DND-41 (cell line): ENCODE measurements around the gene NDUFA8.

Source experiments
- ATAC-seq: fragments of 200-7000 bp; cut with Tn5 transposase; 3 replicates; pipeline ENCODE4 v1.9.1; 2021; ENCODE audit warnings: low read depth; ENCODE audit not compliant: insufficient read depth
- DNase-seq: peaks from one replicate; pipeline ENCODE4 v3.0.0-alpha.2; 2020
- H2AFZ ChIP-seq: 2 replicates; pipeline ENCODE4 v1.6.0; 2012; ENCODE audit warnings: low read depth, low read length
- H3K27ac ChIP-seq: 2 replicates; pipeline ENCODE4 v1.5.1; 2012; ENCODE audit warnings: low read length, inconsistent platforms
- H3K27me3 ChIP-seq: fragments of 200-600 bp; sonication (generic); 2 replicates; pipeline ENCODE4 v1.6.0; 2012; ENCODE audit warnings: low read length, mild to moderate bottlenecking, inconsistent platforms; ENCODE audit not compliant: insufficient read depth, poor library complexity
- H3K36me3 ChIP-seq: 2 replicates; pipeline ENCODE4 v1.5.1; 2012; ENCODE audit warnings: low read length, inconsistent platforms; ENCODE audit not compliant: insufficient read depth
- H3K4me1 ChIP-seq: 2 replicates; pipeline ENCODE4 v1.5.1; 2012; ENCODE audit warnings: mild to moderate bottlenecking, low read length; ENCODE audit not compliant: insufficient read depth
- H3K4me2 ChIP-seq: 2 replicates; pipeline ENCODE4 v1.6.0; 2012; ENCODE audit warnings: mild to moderate bottlenecking, moderate library complexity, low read length, inconsistent platforms; ENCODE audit not compliant: insufficient read depth
- H3K4me3 ChIP-seq, 2 experiments: fragments of 200-600 bp in 1 of 2; shearing (Covaris generic) in 1 of 2; 2 replicates each; pipeline ENCODE4 v1.5.1; 2012 to 2016; ENCODE audit warnings: inconsistent platforms in 2 of 2, low read length in 2 of 2, mild to moderate bottlenecking in 2 of 2, low read depth in 1 of 2, moderate library complexity in 1 of 2
- H3K79me2 ChIP-seq: 2 replicates; pipeline ENCODE4 v1.6.0; 2012; ENCODE audit warnings: low read length, inconsistent platforms; ENCODE audit not compliant: insufficient read depth
- H3K9ac ChIP-seq: 2 replicates; pipeline ENCODE4 v1.6.0; 2012; ENCODE audit warnings: low read depth, mild to moderate bottlenecking, inconsistent platforms, low read length, moderate library complexity
- H3K9me3 ChIP-seq: 2 replicates; pipeline ENCODE4 v1.5.1; 2012; ENCODE audit warnings: low read length, moderate library complexity, mild to moderate bottlenecking, inconsistent platforms; ENCODE audit not compliant: insufficient read depth, severe bottlenecking
- H4K20me1 ChIP-seq: 2 replicates; pipeline ENCODE4 v1.6.0; 2012; ENCODE audit warnings: low read length; ENCODE audit not compliant: insufficient read depth
- CTCF ChIP-seq: IDR thresholded peaks from 2 replicates; pipeline ENCODE4 v1.5.1; 2012; ENCODE audit warnings: borderline replicate concordance, low read length, moderate library complexity, mild to moderate bottlenecking; ENCODE audit not compliant: poor library complexity, severe bottlenecking; ENCODE audit errors: extremely low read depth
- EZH2 ChIP-seq: IDR thresholded peaks from 3 replicates; pipeline ENCODE4 v1.6.1; 2012; ENCODE audit warnings: borderline replicate concordance, low read depth, mild to moderate bottlenecking, moderate library complexity, low read length, inconsistent platforms; ENCODE audit not compliant: severe bottlenecking

The NDUFA8 gene

GRCh38 chr9:122205176-122205575, 45.6 kb upstream of the NDUFA8 start:
- 0 out of 2 replicates have a peak, but pooled peaks cover 3% of the 10 kb centered on the region for H4K20me1 ChIP-seq
- DNase-seq (no peak), ATAC-seq (no peak)
- H3K9ac ChIP-seq, result no peak overlapping the region
- H3K4me2 ChIP-seq, result no peak overlapping the region
- peaks cover 2% of the 10 kb centered on the region for H3K27me3 ChIP-seq
- H3K9me3 ChIP-seq, result no peaks in the 10 kb centered on the region
- H3K27ac ChIP-seq, result no peak overlapping the region
- TF ChIP-seq EZH2, result no peak
- no peak for TF ChIP-seq CTCF
- H3K79me2 ChIP-seq, result no peaks in the 10 kb centered on the region
- no peak overlapping the region for H2AFZ ChIP-seq
- H3K4me3 ChIP-seq, result no peak overlapping the region
- H3K36me3 ChIP-seq, result no peaks in the 10 kb centered on the region
- no peaks in the 10 kb centered on the region for H3K4me1 ChIP-seq

GRCh38 chr9:122204491-122204890, 44.9 kb upstream of the NDUFA8 start:
- H3K9me3 ChIP-seq, result no peaks in the 10 kb centered on the region
- ATAC-seq (no peak), DNase-seq (no peak)
- no peak overlapping the region for H3K27ac ChIP-seq
- no peak overlapping the region for H3K4me2 ChIP-seq
- TF ChIP-seq EZH2 (no peak), CTCF (no peak)
- no peaks in the 10 kb centered on the region for H3K4me1 ChIP-seq
- no peak overlapping the region for H3K4me3 ChIP-seq
- 0 out of 2 replicates have a peak, but pooled peaks cover 3% of the 10 kb centered on the region for H4K20me1 ChIP-seq
- peaks cover under 1% of the 10 kb centered on the region for H3K27me3 ChIP-seq
- H3K9ac ChIP-seq, result no peak overlapping the region
- no peaks in the 10 kb centered on the region for H3K79me2 ChIP-seq
- H2AFZ ChIP-seq, result no peak overlapping the region
- no peaks in the 10 kb centered on the region for H3K36me3 ChIP-seq

GRCh38 chr9:122204055-122204454, 44.5 kb upstream of the NDUFA8 start:
- H3K79me2 ChIP-seq, result no peaks in the 10 kb centered on the region
- H3K4me1 ChIP-seq, result no peaks in the 10 kb centered on the region
- H3K36me3 ChIP-seq, result no peaks in the 10 kb centered on the region
- H3K4me2 ChIP-seq, result no peak overlapping the region
- no peaks in the 10 kb centered on the region for H3K27me3 ChIP-seq
- no peak overlapping the region for H3K4me3 ChIP-seq
- H2AFZ ChIP-seq, result no peak overlapping the region
- no peak overlapping the region for H3K9ac ChIP-seq
- 0 out of 2 replicates have a peak, but pooled peaks cover 3% of the 10 kb centered on the region for H4K20me1 ChIP-seq
- no peak for ATAC-seq
- no peak for DNase-seq
- H3K9me3 ChIP-seq, result no peaks in the 10 kb centered on the region
- no peak for TF ChIP-seq CTCF
- TF ChIP-seq EZH2, result no peak
- H3K27ac ChIP-seq, result no peak overlapping the region

- Histone ChIP-seq H3K9ac (no peak overlapping the region), H3K4me2 (no peak overlapping the region), H2AFZ (no peak overlapping the region), H3K79me2 (no peaks in the 10 kb centered on the region), H3K27me3 (no peaks in the 10 kb centered on the region), H3K36me3 (no peaks in the 10 kb centered on the region), H3K27ac (no peak overlapping the region), H4K20me1 (0 out of 2 replicates have a peak, but pooled peaks cover 3% of the 10 kb centered on the region), H3K9me3 (no peaks in the 10 kb centered on the region), H3K4me1 (no peaks in the 10 kb centered on the region), H3K4me3 (no peak overlapping the region)
- ATAC-seq (no peak), DNase-seq (no peak)
- TF ChIP-seq CTCF, result no peak
- no peak for TF ChIP-seq EZH2
Observed at GRCh38 chr9:122202111-122202510, 42.5 kb upstream of the NDUFA8 start.
